Activated CD4-positive, alpha-beta T cell treated with anti-CD3 and anti-CD28 coated beads, Interleukin-2, amount 10 ng/mL, durations not matched to agents 7 days and 5 days (primary cell): Measurements from ENCODE around the gene RAB26. TPM values are rescaled to one million over a fixed set of nuclear protein-coding genes. Genes with fewer than 3 reads are reported as not detected.

Source experiments
- microRNA-seq: library from miRNA; unstranded; fragments of <30 nt; microRNA quantifications from one replicate; pipeline ENCODE4 v1.2.0, GENCODE V29; 2021; ENCODE audit warnings: borderline microRNAs expressed, borderline replicate concordance
- total RNA-seq, 2 experiments: library from RNA; stranded (reverse); gene quantifications; one replicate each; pipeline ENCODE4 v1.2.3, GENCODE V29; 2021

Gene RAB26
- total RNA-seq, 2 experiments from 2014 or later = 0.20 to 0.42 TPM

Small RNAs within 50 kb of the gene (microRNA-seq; reads per million reads assigned to microRNA genes)
- gene MIR3180-5 (not detected), gene MIR4516 (not detected), gene MIR6511B1 (not detected)

Other genes with a start within 250 kb of the RAB26 start
- gene HS3ST6, start 230.2 kb upstream of the RAB26 start, total RNA-seq = not detected
- 10 to 100 TPM; 12.8 to 13.6 TPM for gene MSRB1, start 205.4 kb upstream of the RAB26 start, total RNA-seq
- gene RPL3L, start 193.9 kb upstream of the RAB26 start, total RNA-seq = not detected
- 100 to 1,000 TPM; 103 to 125 TPM for gene NDUFB10, start 189.1 kb upstream of the RAB26 start, total RNA-seq
- 1,000 to 10,000 TPM; 2,564 to 2,882 TPM for gene RPS2, start 183.8 kb upstream of the RAB26 start, total RNA-seq
- not detected for gene RNF151, start 181.8 kb upstream of the RAB26 start, total RNA-seq
- gene TBL3, start 176.6 kb upstream of the RAB26 start, total RNA-seq = 10 to 100 TPM; 26.1 to 27.0 TPM
- under 1 TPM; 0.87 to 0.89 TPM for gene NOXO1, start 167.2 kb upstream of the RAB26 start, total RNA-seq
- 10 to 100 TPM; 23.8 to 25.2 TPM for gene GFER, start 164.4 kb upstream of the RAB26 start, total RNA-seq
- 1 to 10 TPM; 1.3 to 1.9 TPM for gene SYNGR3, start 158.7 kb upstream of the RAB26 start, total RNA-seq
- 10 to 100 TPM; 56.3 to 56.5 TPM for gene ZNF598, start 138.8 kb upstream of the RAB26 start, total RNA-seq
- gene NPW, start 128.8 kb upstream of the RAB26 start, total RNA-seq = under 1 TPM; 0.42 to 0.69 TPM
- 1 to 10 TPM; 1.1 to 1.4 TPM for gene NHERF2, start 121.7 kb upstream of the RAB26 start, total RNA-seq
- gene NTHL1, start 100.8 kb upstream of the RAB26 start, total RNA-seq = 10 to 100 TPM; 23.8 to 34.4 TPM
- 100 to 1,000 TPM; 112 to 115 TPM for gene TSC2, start 100.6 kb upstream of the RAB26 start, total RNA-seq
- gene PKD1, start 12.7 kb upstream of the RAB26 start, total RNA-seq = 10 to 100 TPM; 72.9 to 77.2 TPM
- 10 to 100 TPM; 55.6 to 59.7 TPM for gene TRAF7, start 7.2 kb downstream of the RAB26 start, total RNA-seq
- under 1 TPM; 0.07 to 0.19 TPM for gene CASKIN1, start 48.0 kb downstream of the RAB26 start, total RNA-seq
- 10 to 100 TPM; 35.9 to 36.4 TPM for gene MLST8, start 56.8 kb downstream of the RAB26 start, total RNA-seq
- gene BRICD5, start 62.2 kb downstream of the RAB26 start, total RNA-seq = 10 to 100 TPM; 13.9 to 17.4 TPM
- gene PGP, start 66.2 kb downstream of the RAB26 start, total RNA-seq = 10 to 100 TPM; 19.4 to 22.9 TPM
- gene E4F1, start 75.0 kb downstream of the RAB26 start, total RNA-seq = 10 to 100 TPM; 28.8 to 32.6 TPM
- 1 to 10 TPM; 2.0 to 3.4 TPM for gene DNASE1L2, start 87.8 kb downstream of the RAB26 start, total RNA-seq
- 10 to 100 TPM; 30.8 to 42.5 TPM for gene ECI1, start 103.0 kb downstream of the RAB26 start, total RNA-seq
- 100 to 1,000 TPM; 230 to 238 TPM for gene RNPS1, start 119.5 kb downstream of the RAB26 start, total RNA-seq
- 1 to 10 TPM; 5.0 to 6.0 TPM for gene ABCA3, start 192.1 kb downstream of the RAB26 start, total RNA-seq